ENCODE data around the gene NKX3-2. TPM values are rescaled to one million over a fixed set of nuclear protein-coding genes. Genes with fewer than 3 reads are reported as not detected.

Gene NKX3-2
- total RNA-seq, 1 donor from 2014 or later = 1.3 TPM

DNA sequence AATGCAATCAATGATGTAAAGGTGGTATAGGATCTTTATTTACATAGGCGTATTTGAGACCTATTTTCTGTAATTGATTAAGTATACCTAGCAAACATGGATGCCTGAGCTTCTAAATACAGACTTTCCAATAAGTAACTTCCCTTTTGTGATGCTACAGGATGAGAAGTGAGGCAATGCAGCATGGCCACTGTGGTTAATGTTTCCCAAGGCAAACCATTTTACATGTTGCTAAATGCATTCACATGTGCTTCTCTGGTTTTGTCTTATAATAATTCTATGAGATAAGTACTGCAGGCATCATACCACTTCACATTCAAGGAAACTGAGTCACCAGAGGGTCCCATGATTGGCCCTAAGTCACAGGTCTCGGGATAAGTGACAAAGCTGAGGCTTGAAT lies 35.7 kb upstream of the NKX3-2 start:
- Mint-ChIP-seq H3K4me1 (no peaks in the 10 kb centered on the region), H3K27me3 (ENCODE audit: low read depth) (no peaks in the 10 kb centered on the region), H3K27ac (no peak overlapping the region), H3K36me3 (peaks cover 46% of the 10 kb centered on the region), H3K9me3 (no peaks in the 10 kb centered on the region), H3K4me3 (no peak overlapping the region)
- TF ChIP-seq, protein P1, sequence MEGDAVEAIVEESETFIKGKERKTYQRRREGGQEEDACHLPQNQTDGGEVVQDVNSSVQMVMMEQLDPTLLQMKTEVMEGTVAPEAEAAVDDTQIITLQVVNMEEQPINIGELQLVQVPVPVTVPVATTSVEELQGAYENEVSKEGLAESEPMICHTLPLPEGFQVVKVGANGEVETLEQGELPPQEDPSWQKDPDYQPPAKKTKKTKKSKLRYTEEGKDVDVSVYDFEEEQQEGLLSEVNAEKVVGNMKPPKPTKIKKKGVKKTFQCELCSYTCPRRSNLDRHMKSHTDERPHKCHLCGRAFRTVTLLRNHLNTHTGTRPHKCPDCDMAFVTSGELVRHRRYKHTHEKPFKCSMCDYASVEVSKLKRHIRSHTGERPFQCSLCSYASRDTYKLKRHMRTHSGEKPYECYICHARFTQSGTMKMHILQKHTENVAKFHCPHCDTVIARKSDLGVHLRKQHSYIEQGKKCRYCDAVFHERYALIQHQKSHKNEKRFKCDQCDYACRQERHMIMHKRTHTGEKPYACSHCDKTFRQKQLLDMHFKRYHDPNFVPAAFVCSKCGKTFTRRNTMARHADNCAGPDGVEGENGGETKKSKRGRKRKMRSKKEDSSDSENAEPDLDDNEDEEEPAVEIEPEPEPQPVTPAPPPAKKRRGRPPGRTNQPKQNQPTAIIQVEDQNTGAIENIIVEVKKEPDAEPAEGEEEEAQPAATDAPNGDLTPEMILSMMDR (IDR thresholded peaks at IDR 0.05; ENCODE audit: unreplicated experiment) = no peak
- DNase-seq (ENCODE audit: low spot score in 2 of 2, unreplicated experiment in 2 of 2) = no peak

DNA sequence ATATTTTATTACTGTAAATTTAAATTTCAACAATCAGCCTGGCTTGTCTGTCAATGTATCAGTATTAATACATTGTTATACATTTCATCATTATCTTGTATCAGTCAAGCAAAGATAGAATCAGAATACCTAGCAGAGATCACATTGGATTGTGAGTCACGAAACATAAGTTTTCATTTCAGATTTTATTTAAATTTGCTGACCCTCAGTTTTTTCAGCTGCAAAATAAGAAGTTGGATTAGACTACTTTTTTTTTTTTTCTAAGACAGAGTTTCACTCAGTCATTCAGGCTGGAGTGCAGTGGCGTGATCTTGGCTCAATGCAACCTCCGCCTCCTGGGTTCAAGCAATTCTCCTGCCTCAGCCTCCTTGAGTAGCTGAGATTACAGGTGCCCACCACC lies 33.4 kb upstream of the NKX3-2 start:
- Mint-ChIP-seq H3K4me1 (no peaks in the 10 kb centered on the region), H3K9me3 (no peaks in the 10 kb centered on the region), H3K36me3 (peaks cover 46% of the 10 kb centered on the region), H3K4me3 (no peak overlapping the region), H3K27ac (no peak overlapping the region), H3K27me3 (ENCODE audit: low read depth) (no peaks in the 10 kb centered on the region)
- no peak for DNase-seq (ENCODE audit: low spot score in 2 of 2, unreplicated experiment in 2 of 2)
- TF ChIP-seq, protein P1 (IDR thresholded peaks at IDR 0.05; ENCODE audit: unreplicated experiment) = no peak

- peaks cover 38% of the 10 kb centered on the region for H3K36me3 Mint-ChIP-seq
These were observed 26.6 kb upstream of the NKX3-2 start for GRCh38 chr4:13570916-13571315.

DNA sequence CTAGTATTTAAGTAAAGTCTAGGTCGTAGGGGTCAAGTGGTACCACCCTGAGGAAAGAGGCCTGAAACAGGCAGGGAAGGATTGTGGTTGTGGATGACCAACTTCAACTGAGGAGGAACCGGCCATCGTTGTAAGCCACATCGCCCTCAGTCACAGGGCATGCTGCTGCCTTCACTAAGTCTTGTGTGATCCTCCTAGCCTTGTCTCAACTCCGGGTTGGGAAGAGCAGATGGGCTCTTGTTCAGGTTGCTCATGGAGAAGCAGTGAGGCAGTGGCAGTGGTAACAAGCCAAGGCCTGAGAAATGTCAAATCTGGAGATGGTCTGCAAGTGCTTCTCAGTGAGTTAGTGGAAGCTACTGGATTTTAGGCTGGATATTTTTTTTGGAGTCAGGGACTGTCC lies 22.8 kb upstream of the NKX3-2 start:
- H3K4me1 Mint-ChIP-seq = no peaks in the 10 kb centered on the region
- H3K27ac Mint-ChIP-seq = no peak overlapping the region
- H3K9me3 Mint-ChIP-seq = no peaks in the 10 kb centered on the region
- no peak for DNase-seq (ENCODE audit: low spot score in 2 of 2, unreplicated experiment in 2 of 2)
- H3K27me3 Mint-ChIP-seq (ENCODE audit: low read depth) = no peaks in the 10 kb centered on the region
- peaks cover 26% of the 10 kb centered on the region for H3K36me3 Mint-ChIP-seq
- TF ChIP-seq, protein P1 (IDR thresholded peaks at IDR 0.05; ENCODE audit: unreplicated experiment) = no peak
- no peak overlapping the region for H3K4me3 Mint-ChIP-seq

More at GRCh38 chr4:13570916-13571315, 26.6 kb upstream of the NKX3-2 start:
- no peaks in the 10 kb centered on the region for H3K27me3 Mint-ChIP-seq (ENCODE audit: low read depth)
- no peaks in the 10 kb centered on the region for H3K4me1 Mint-ChIP-seq
- TF ChIP-seq, protein P1 (IDR thresholded peaks at IDR 0.05; ENCODE audit: unreplicated experiment) = no peak
- no peak overlapping the region for H3K27ac Mint-ChIP-seq
- H3K4me3 Mint-ChIP-seq = no peak overlapping the region
- no peak for DNase-seq (ENCODE audit: low spot score in 2 of 2, unreplicated experiment in 2 of 2)
- H3K9me3 Mint-ChIP-seq = no peaks in the 10 kb centered on the region

- no peak overlapping the region for H3K4me3 Mint-ChIP-seq
These were observed 18.6 kb upstream of the NKX3-2 start for GRCh38 chr4:13562876-13563275.

More at GRCh38 chr4:13562876-13563275, 18.6 kb upstream of the NKX3-2 start:
- peaks cover 4% of the 10 kb centered on the region for H3K4me1 Mint-ChIP-seq
- peaks cover under 1% of the 10 kb centered on the region for H3K36me3 Mint-ChIP-seq
- no peaks in the 10 kb centered on the region for H3K27me3 Mint-ChIP-seq (ENCODE audit: low read depth)
- TF ChIP-seq, protein P1 (IDR thresholded peaks at IDR 0.05; ENCODE audit: unreplicated experiment) = no peak
- H3K27ac Mint-ChIP-seq = no peak overlapping the region
- no peaks in the 10 kb centered on the region for H3K9me3 Mint-ChIP-seq
- DNase-seq (ENCODE audit: low spot score in 2 of 2, unreplicated experiment in 2 of 2) = no peak

Data from mesothelial cell of epicardium (in vitro differentiated cells).